PC-9 (cell line): Measurements from ENCODE around the gene CETP.

Source experiments
- CTCF ChIP-seq: fragments of 200-600 bp; sonication (generic); conservative IDR thresholded peaks from 2 replicates; pipeline ENCODE4 v1.6.1; 2017; ENCODE audit warnings: mixed run types, antibody characterized with exemption, mild to moderate bottlenecking, moderate library complexity
- EZH2 ChIP-seq: fragments of 200-600 bp; sonication (generic); IDR thresholded peaks from 2 replicates; pipeline ENCODE4 v1.8.0; 2017; ENCODE audit warnings: antibody characterized with exemption, low read depth

- TF ChIP-seq CTCF (no peak), EZH2 (no peak)
Measured at GRCh38 chr16:56923481-56924091, 38.2 kb upstream of the CETP start.
